Panc1 (cell line): Measurements from ENCODE around the gene RASSF8.
A peak's percentile ranks its signal among the peaks of the same experiment; 100 is the strongest.

Experiments used
- SIN3A ChIP-seq: IDR thresholded peaks from 2 replicates; pipeline ENCODE4 v1.6.1; 2012; ENCODE audit warnings: low read depth, mild to moderate bottlenecking, low read length, moderate library complexity, borderline replicate concordance; ENCODE audit not compliant: insufficient read depth
- TF ChIP-seq, protein P1 (sequence below): fragments of 450-650 bp; IDR thresholded peaks from 2 replicates; pipeline ENCODE4 v1.5.1; 2017; ENCODE audit warnings: mild to moderate bottlenecking

DNA sequence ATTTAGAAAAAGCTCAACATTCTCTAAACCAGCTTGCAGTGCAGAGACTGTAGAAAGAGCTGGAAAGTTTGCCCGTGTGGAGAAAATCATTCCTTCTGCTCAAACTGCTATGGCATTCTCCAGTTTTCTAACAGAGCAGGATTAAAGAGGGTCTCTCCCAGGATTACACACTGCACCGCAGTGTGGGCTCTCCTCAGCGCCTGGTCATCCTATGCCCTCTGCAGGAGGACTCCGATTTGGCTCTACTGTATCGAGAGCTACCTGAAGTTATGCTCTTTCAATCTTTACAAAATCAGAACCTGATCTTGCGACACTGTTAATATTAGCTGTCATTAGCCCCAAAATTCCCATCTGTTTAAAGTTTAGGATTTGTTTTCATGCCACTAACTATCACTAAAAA, 133.3 kb downstream of the RASSF8 start:
- TF ChIP-seq, protein P1, sequence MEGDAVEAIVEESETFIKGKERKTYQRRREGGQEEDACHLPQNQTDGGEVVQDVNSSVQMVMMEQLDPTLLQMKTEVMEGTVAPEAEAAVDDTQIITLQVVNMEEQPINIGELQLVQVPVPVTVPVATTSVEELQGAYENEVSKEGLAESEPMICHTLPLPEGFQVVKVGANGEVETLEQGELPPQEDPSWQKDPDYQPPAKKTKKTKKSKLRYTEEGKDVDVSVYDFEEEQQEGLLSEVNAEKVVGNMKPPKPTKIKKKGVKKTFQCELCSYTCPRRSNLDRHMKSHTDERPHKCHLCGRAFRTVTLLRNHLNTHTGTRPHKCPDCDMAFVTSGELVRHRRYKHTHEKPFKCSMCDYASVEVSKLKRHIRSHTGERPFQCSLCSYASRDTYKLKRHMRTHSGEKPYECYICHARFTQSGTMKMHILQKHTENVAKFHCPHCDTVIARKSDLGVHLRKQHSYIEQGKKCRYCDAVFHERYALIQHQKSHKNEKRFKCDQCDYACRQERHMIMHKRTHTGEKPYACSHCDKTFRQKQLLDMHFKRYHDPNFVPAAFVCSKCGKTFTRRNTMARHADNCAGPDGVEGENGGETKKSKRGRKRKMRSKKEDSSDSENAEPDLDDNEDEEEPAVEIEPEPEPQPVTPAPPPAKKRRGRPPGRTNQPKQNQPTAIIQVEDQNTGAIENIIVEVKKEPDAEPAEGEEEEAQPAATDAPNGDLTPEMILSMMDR: peak; percentile 79
- no peak for TF ChIP-seq SIN3A
